Astrocyte of the cerebellum (primary cell): ENCODE measurements around the gene HSPA9.
A peak's percentile ranks its signal among the peaks of the same experiment; 100 is the strongest.

Experiments used
- DNase-seq: peaks from one replicate; pipeline ENCODE4 v3.0.0-alpha.2; 2011; ENCODE audit warnings: low read depth
- H3K4me3 ChIP-seq: 2 replicates; pipeline ENCODE4 v1.5.1; 2011; ENCODE audit warnings: mild to moderate bottlenecking, low read depth, low read length, moderate library complexity
- CTCF ChIP-seq: IDR thresholded peaks from 2 replicates; pipeline ENCODE4 v1.5.1; 2012; ENCODE audit warnings: low read length, low read depth, moderate library complexity, mild to moderate bottlenecking; ENCODE audit errors: missing control alignments
- in situ Hi-C: cut with HindIII; loops from 2 replicates; pipeline ENCODE4 v1.10.0; 2017; ENCODE audit warnings: low sequenced_read_pairs

Gene HSPA9

GRCh38 chr5:138542956-138543729 is 32.1 kb downstream of the HSPA9 start, which contains the start of gene ETF1:
ETF1 (minus strand) TSS chr5:138543236; CDS start chr5:138542918, 318 bp downstream.
- in situ Hi-C loops: no loop called here
- H3K4me3 ChIP-seq: peak within 1 kb of the TSS; percentile 74
- peak; percentile 99 for DNase-seq
- TF ChIP-seq CTCF: no peak

DNA sequence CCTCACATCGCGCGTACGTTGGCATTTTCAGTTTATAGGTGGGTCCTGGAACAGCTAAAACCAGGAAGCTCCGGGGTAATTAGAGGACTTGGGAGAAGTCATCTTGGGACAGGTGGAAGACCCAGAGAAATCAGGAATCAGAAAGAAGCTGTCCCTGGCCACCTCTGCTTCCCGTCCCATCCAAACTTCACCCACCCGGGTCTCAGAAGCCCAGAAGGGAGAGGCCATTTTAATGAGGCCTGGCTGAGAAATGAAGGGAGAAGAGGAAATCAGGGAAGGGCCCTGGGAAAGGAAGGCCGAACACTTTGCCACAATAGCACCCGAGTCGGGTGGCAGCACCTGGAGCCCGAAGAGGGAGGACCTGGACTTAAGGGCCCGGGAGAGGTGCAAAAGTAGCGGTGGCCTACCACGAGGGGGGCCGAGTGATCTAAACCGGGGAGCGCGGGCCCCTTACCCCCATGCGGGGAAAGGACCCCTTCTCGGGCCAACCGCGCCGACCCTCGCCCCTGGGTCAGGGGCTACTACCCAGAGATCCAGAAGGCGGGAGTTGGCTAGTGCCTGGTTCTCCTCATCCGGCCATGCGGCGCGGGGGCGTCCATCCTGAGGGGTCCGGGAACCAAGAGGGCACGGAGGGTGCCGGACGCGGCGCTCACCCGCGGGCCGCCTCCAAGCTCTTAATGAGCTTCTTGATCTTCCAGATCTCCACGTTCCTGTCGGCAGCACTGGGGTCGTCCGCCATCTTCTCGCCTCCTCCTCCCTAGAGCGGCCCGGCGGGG is 32.8 kb downstream of the HSPA9 start:
- in situ Hi-C loops: no loop called here
- no peak for DNase-seq
- TF ChIP-seq CTCF: no peak
- H3K4me3 ChIP-seq: peak overlapping the region; percentile 74

DNA sequence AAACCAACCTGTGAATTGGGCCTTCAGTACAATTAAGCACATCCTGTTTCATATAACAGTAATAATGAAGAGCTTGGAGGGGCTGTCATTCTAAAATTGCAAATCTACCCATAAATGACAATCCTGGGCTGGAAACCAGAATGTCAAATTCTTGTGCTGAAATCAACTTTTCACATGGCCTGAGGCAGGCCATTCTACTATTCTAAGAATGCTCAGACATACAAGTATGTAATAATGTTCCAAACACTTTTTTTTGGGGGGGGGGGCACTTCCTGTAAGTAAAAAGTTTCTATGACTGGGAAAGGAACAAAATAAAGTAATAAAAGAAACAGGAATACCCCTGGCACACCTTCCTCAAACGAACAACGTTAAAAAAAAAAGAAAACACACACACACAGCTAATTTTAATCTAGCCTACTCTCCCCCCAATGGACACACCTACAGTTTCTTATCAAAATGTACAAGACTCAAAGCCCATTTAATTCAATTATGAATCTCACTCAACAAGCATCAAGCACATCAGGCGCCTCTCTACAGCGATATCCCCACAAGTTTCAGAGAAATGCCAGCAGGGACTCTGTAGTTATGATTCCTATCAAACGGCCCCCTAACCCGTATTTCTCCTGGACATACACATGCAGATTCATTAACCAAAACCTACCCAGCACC is 33.6 kb downstream of the HSPA9 start:
- DNase-seq: no peak

GRCh38 chr5:138539791-138540190 is 35.4 kb downstream of the HSPA9 start:
- no peak overlapping the region for H3K4me3 ChIP-seq

More for the DNA sequence above, 33.6 kb downstream of the HSPA9 start:
- in situ Hi-C loops: no loop called here
- TF ChIP-seq CTCF: no peak
- H3K4me3 ChIP-seq: peak overlapping the region; percentile 74

GRCh38 chr5:138538943-138539627 is 36.1 kb downstream of the HSPA9 start:
- no peak for TF ChIP-seq CTCF
- no peak for DNase-seq
- in situ Hi-C loops: no loop called here
- no peak overlapping the region for H3K4me3 ChIP-seq

More at GRCh38 chr5:138539791-138540190, 35.4 kb downstream of the HSPA9 start:
- TF ChIP-seq CTCF: no peak
- DNase-seq: no peak
- in situ Hi-C loops: no loop called here
